ENCODE data around the gene INPP5D. TPM values are rescaled to one million over a fixed set of nuclear protein-coding genes. Genes with fewer than 3 reads are reported as not detected.

INPP5D gene
- total RNA-seq, 2 experiments from 2014 or later: 108 to 122 TPM

DNA sequence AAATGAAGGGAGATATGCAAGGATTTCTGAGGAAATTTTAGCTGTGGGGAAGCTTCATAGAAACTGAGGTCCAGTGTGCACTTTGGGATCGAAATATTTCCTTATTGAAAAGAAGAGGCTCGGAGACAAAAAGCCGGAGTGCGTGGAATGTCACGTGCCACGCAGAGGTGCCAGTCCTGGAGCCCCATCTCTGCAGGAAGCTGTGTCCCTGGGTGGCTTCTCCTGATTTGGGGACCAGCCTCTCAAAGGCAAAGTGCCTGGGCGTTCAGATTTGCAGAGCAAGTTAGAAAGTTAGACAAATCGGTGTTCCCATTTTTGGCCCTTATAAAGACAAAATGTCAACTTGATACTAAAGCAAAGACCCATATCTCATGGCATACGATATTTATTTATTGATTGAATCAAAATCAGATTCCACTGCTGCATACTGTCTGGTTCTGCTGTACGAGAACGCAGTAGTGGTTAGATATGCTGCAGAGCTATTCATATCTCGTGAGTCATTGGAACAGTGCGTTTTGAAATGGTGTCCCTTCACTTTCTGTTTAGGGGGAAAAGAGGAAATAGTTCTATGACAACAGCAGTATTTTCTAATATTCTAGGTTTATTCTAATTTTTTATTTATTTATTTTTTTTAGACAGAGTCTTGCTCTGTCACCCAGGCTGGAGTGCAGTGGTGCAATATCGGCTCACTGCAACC lies 182.2 kb downstream of the INPP5D start:
- no peak for ATAC-seq
- H3K4me1 Mint-ChIP-seq (ENCODE audit: low read depth): peaks cover 71% of the 10 kb centered on the region
- ChIA-PET CTCF (interaction anchor here (0.7 to 5.1 kb wide), 4 partner anchors 9 to 389 kb away, joined by 3 to 42 read pairs (median 9); partner anchors contain the start of genes ATG16L1 and INPP5D), POLR2A (interaction anchor here (1.3 kb wide), 2 partner anchors 25 to 75 kb away, joined by 3 read pairs; no protein-coding TSS in a partner anchor)
- H3K36me3 Mint-ChIP-seq (ENCODE audit: low read depth): peaks cover 10% of the 10 kb centered on the region
- peak overlapping the region; percentile 43 for H3K27ac Mint-ChIP-seq
- no peaks in the 10 kb centered on the region for H3K27me3 Mint-ChIP-seq (ENCODE audit: low read depth)
- no peak for DNase-seq
- no peak overlapping the region for H3K4me3 Mint-ChIP-seq
- H3K9me3 Mint-ChIP-seq (ENCODE audit: insufficient read depth): no peaks in the 10 kb centered on the region

- Mint-ChIP-seq H3K27ac (peak overlapping the region; percentile 54), H3K36me3 (ENCODE audit: low read depth) (peaks cover 8% of the 10 kb centered on the region), H3K4me1 (ENCODE audit: low read depth) (peaks cover 69% of the 10 kb centered on the region), H3K9me3 (ENCODE audit: insufficient read depth) (no peaks in the 10 kb centered on the region), H3K4me3 (no peak overlapping the region), H3K27me3 (ENCODE audit: low read depth) (no peaks in the 10 kb centered on the region)
- ATAC-seq (no peak), DNase-seq (no peak)
- ChIA-PET CTCF (interaction anchor here (0.7 to 5.1 kb wide), 4 partner anchors 8 to 183 kb away, joined by 3 to 42 read pairs (median 8); partner anchors contain the start of genes ATG16L1 and INPP5D), POLR2A (interaction anchor here (0.9 to 1.3 kb wide), 2 partner anchors 11 to 24 kb away, joined by 3 read pairs; no protein-coding TSS in a partner anchor)
Observed at GRCh38 chr2:233243348-233243747, 183.2 kb downstream of the INPP5D start.

GRCh38 chr2:233244818-233245217 lies 184.7 kb downstream of the INPP5D start:
- Mint-ChIP-seq H3K36me3 (ENCODE audit: low read depth) (no peaks in the 10 kb centered on the region), H3K4me3 (no peak overlapping the region), H3K4me1 (ENCODE audit: low read depth) (peaks cover 67% of the 10 kb centered on the region), H3K27ac (no peak overlapping the region), H3K9me3 (ENCODE audit: insufficient read depth) (no peaks in the 10 kb centered on the region), H3K27me3 (ENCODE audit: low read depth) (no peaks in the 10 kb centered on the region)
- ATAC-seq (no peak), DNase-seq (no peak)
- CTCF ChIA-PET: interaction anchor here (0.9 to 1.0 kb wide), 2 partner anchors 15 to 190 kb away, joined by 3 read pairs; no protein-coding TSS in a partner anchor
- POLR2A ChIA-PET: no interaction called here

DNA sequence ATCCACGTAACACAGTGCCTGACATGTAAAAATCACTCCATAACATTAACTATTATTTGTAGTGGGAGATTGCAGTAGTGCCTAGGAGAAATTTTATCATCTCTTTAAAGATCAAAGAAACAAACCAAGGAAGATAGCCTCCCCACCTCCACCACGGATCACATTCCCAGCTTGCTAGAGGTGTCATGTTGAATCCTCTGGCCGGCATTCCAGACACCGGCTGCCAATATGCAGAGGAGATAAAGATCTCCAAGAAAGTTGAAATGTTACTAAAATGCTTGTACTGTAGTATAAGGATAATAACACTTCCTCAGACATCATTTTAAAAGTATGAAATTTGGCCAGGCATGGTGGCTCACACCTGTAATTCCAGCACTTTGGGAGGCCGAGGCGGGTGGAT lies 185.3 kb downstream of the INPP5D start:
- H3K27ac Mint-ChIP-seq: no peak overlapping the region
- no peak for DNase-seq
- H3K36me3 Mint-ChIP-seq (ENCODE audit: low read depth): peaks cover 4% of the 10 kb centered on the region
- peaks cover 70% of the 10 kb centered on the region for H3K4me1 Mint-ChIP-seq (ENCODE audit: low read depth)
- H3K27me3 Mint-ChIP-seq (ENCODE audit: low read depth): no peaks in the 10 kb centered on the region
- ATAC-seq: no peak
- POLR2A ChIA-PET: no interaction called here
- CTCF ChIA-PET: no interaction called here
- no peak overlapping the region for H3K4me3 Mint-ChIP-seq
- no peaks in the 10 kb centered on the region for H3K9me3 Mint-ChIP-seq (ENCODE audit: insufficient read depth)

- Mint-ChIP-seq H3K4me1 (ENCODE audit: low read depth) (peaks cover 62% of the 10 kb centered on the region), H3K4me3 (no peak overlapping the region), H3K27me3 (ENCODE audit: low read depth) (no peaks in the 10 kb centered on the region), H3K36me3 (ENCODE audit: low read depth) (peaks cover 6% of the 10 kb centered on the region), H3K27ac (peak overlapping the region; percentile 85), H3K9me3 (ENCODE audit: insufficient read depth) (no peaks in the 10 kb centered on the region)
- DNase-seq: no peak
- ATAC-seq: no peak
- ChIA-PET CTCF (interaction anchor here (1.0 to 1.6 kb wide), 2 partner anchors 11 to 13 kb away, joined by 4 to 7 read pairs; no protein-coding TSS in a partner anchor), POLR2A (no interaction called here)
Observed at GRCh38 chr2:233247116-233247515, 187.0 kb downstream of the INPP5D start.

GRCh38 chr2:233247744-233248143 lies 187.6 kb downstream of the INPP5D start:
- DNase-seq (peak; percentile 58), ATAC-seq (peak; percentile 32)
- no peaks in the 10 kb centered on the region for H3K27me3 Mint-ChIP-seq (ENCODE audit: low read depth)
- no peaks in the 10 kb centered on the region for H3K9me3 Mint-ChIP-seq (ENCODE audit: insufficient read depth)
- peak overlapping the region; percentile 85 for H3K27ac Mint-ChIP-seq
- POLR2A ChIA-PET: no interaction called here
- peaks cover 59% of the 10 kb centered on the region for H3K4me1 Mint-ChIP-seq (ENCODE audit: low read depth)
- no peak overlapping the region for H3K4me3 Mint-ChIP-seq
- CTCF ChIA-PET: interaction anchor here (1.6 kb wide), 1 partner anchor 13 kb away, joined by 7 read pairs; no protein-coding TSS in a partner anchor
- H3K36me3 Mint-ChIP-seq (ENCODE audit: low read depth): peaks cover 11% of the 10 kb centered on the region

DNA sequence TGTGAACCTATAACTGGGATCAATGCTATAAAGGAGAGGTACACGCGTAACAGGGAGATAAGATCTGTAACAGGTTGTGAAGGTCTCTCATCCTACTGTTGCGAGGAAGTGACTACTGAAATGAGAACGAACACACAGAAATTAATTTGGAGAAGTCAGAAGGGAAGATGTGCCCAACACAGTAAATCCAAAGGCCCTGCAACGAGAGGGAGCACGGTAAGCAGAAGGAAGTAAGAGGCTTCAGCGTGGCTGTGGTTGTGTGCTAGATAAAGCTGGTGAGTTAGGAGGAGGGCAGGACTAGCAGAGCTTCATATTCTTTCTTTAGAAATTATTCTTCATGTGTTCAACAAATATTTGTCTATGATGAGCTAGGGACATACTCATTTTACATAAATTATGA lies 188.9 kb downstream of the INPP5D start:
- peak overlapping the region; percentile 58 for H3K27ac Mint-ChIP-seq
- peaks cover 21% of the 10 kb centered on the region for H3K36me3 Mint-ChIP-seq (ENCODE audit: low read depth)
- ChIA-PET POLR2A (no interaction called here), CTCF (interaction anchor here (1.3 to 4.5 kb wide), 4 partner anchors 8 to 396 kb away, joined by 3 to 52 read pairs (median 8); no protein-coding TSS in a partner anchor)
- ATAC-seq: no peak
- DNase-seq: no peak
- H3K4me3 Mint-ChIP-seq: no peak overlapping the region
- no peaks in the 10 kb centered on the region for H3K9me3 Mint-ChIP-seq (ENCODE audit: insufficient read depth)
- H3K4me1 Mint-ChIP-seq (ENCODE audit: low read depth): peaks cover 61% of the 10 kb centered on the region
- H3K27me3 Mint-ChIP-seq (ENCODE audit: low read depth): no peaks in the 10 kb centered on the region

DNA sequence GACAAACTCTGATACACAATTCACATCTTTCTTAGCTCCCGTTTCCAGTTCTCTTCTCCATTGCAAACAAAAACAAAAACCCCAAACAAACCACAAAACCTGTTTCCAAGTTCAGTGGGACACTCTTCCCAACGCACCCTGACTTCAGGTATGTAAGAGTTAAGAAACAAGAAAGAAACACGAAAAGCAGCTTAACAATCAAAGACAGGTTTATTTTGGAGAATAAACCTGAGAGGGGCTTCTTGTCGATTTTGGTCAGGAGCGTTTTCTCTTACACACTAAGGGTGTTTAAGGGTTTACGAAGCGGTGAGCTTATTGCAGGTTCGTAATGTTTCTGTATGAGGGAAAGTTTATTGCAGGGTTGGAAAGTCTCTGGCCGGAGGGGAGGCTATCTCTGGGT lies 190.4 kb downstream of the INPP5D start:
- Mint-ChIP-seq H3K27me3 (ENCODE audit: low read depth) (no peaks in the 10 kb centered on the region), H3K9me3 (ENCODE audit: insufficient read depth) (no peaks in the 10 kb centered on the region), H3K4me3 (peak overlapping the region; percentile 91), H3K36me3 (ENCODE audit: low read depth) (peaks cover 31% of the 10 kb centered on the region), H3K4me1 (ENCODE audit: low read depth) (peaks cover 63% of the 10 kb centered on the region), H3K27ac (peak overlapping the region; percentile 94)
- POLR2A ChIA-PET: interaction anchor here (0.8 to 5.2 kb wide), 5 partner anchors 12 to 190 kb away, joined by 3 to 44 read pairs (median 12); partner anchors contain the start of gene INPP5D
- no peak for ATAC-seq
- CTCF ChIA-PET: interaction anchor here (0.7 to 5.0 kb wide), 32 partner anchors 9 to 481 kb away, joined by 3 to 52 read pairs (median 5); partner anchors contain the start of genes DGKD and INPP5D
- no peak for DNase-seq

- ATAC-seq (peak; percentile 10), DNase-seq (no peak)
- H3K27me3 Mint-ChIP-seq (ENCODE audit: low read depth): no peaks in the 10 kb centered on the region
- peak overlapping the region; percentile 94 for H3K27ac Mint-ChIP-seq
- POLR2A ChIA-PET: interaction anchor here (0.8 to 5.2 kb wide), 8 partner anchors 10 to 190 kb away, joined by 3 to 44 read pairs (median 10); partner anchors contain the start of gene INPP5D
- H3K9me3 Mint-ChIP-seq (ENCODE audit: insufficient read depth): no peaks in the 10 kb centered on the region
- H3K4me1 Mint-ChIP-seq (ENCODE audit: low read depth): peaks cover 66% of the 10 kb centered on the region
- H3K4me3 Mint-ChIP-seq: peak overlapping the region; percentile 91
- peaks cover 35% of the 10 kb centered on the region for H3K36me3 Mint-ChIP-seq (ENCODE audit: low read depth)
- CTCF ChIA-PET: interaction anchor here (0.7 to 5.0 kb wide), 36 partner anchors 9 to 482 kb away, joined by 3 to 52 read pairs (median 4); partner anchors contain the start of genes DGKD and INPP5D
Observed at GRCh38 chr2:233250985-233251305, 190.8 kb downstream of the INPP5D start.

- Mint-ChIP-seq H3K4me3 (peak within 1 kb of the TSS; percentile 91), H3K27ac (peak within 1 kb of the TSS; percentile 94), H3K4me1 (ENCODE audit: low read depth) (peaks cover 67% of the 10 kb centered on the region), H3K9me3 (ENCODE audit: insufficient read depth) (no peaks in the 10 kb centered on the region), H3K36me3 (ENCODE audit: low read depth) (peaks cover 39% of the 10 kb centered on the region), H3K27me3 (ENCODE audit: low read depth) (no peaks in the 10 kb centered on the region)
- ChIA-PET POLR2A (interaction anchor here (0.7 to 5.2 kb wide), 11 partner anchors 8 to 1221 kb away, joined by 3 to 44 read pairs (median 5); partner anchors contain the start of gene INPP5D), CTCF (interaction anchor here (0.7 to 5.0 kb wide), 37 partner anchors 9 to 482 kb away, joined by 3 to 52 read pairs (median 4); partner anchors contain the start of genes DGKD and INPP5D)
- DNase-seq (peak; percentile 97), ATAC-seq (peak; percentile 97)
Observed at GRCh38 chr2:233251306-233252116, 191.4 kb downstream of the INPP5D start, which contains the start of gene ATG16L1. ATG16L1 (plus strand) TSS chr2:233251673; CDS start chr2:233251828, 155 bp downstream.

DNA sequence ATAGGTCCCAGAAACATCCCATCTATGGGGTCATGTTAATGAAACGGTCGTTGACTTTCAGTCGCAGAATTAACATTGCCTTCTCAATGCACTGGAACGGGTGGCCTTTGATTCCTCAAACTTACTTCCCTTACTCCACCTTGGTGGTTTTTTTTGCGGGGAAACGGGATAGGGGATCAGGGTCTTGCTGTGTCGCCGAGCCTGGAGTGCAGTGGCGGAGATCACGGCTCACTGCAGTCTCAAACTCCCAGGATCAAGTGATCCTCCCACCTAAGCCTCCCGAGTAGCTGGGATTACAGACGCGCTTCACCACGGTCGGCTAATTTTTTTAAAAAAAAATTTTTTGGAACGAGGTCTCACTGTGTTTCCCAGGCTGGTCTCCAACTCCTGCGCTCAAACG lies 192.1 kb downstream of the INPP5D start:
- Mint-ChIP-seq H3K36me3 (ENCODE audit: low read depth) (peaks cover 42% of the 10 kb centered on the region), H3K4me3 (peak overlapping the region; percentile 91), H3K9me3 (ENCODE audit: insufficient read depth) (no peaks in the 10 kb centered on the region), H3K27ac (peak overlapping the region; percentile 94), H3K4me1 (ENCODE audit: low read depth) (peaks cover 62% of the 10 kb centered on the region), H3K27me3 (ENCODE audit: low read depth) (no peaks in the 10 kb centered on the region)
- ChIA-PET POLR2A (interaction anchor here (0.7 to 5.2 kb wide), 6 partner anchors 10 to 909 kb away, joined by 3 to 44 read pairs (median 6); no protein-coding TSS in a partner anchor), CTCF (interaction anchor here (0.8 to 5.0 kb wide), 12 partner anchors 11 to 419 kb away, joined by 3 to 52 read pairs (median 8); partner anchors contain the start of gene INPP5D)
- no peak for ATAC-seq
- no peak for DNase-seq
